Naive thymus-derived CD4-positive, alpha-beta T cell (primary cell): ENCODE results near the gene EGFLAM. TPM values are rescaled to one million over a fixed set of nuclear protein-coding genes. Genes with fewer than 3 reads are reported as not detected.

Source experiments
- ATAC-seq: fragments of 150-1000 bp; cut with Tn5 transposase; 2 replicates; pipeline ENCODE4 v1.10.0; 2021; ENCODE audit warnings: mild to moderate bottlenecking, moderate library complexity
- CTCF ChIA-PET: fragments of 350-600 bp; sonication (Branson Sonifier 250); formaldehyde crosslinking; loops from one replicate; lab custom pipeline; 2021; ENCODE audit warnings: antibody characterized with exemption; lab: Charles Lee
- POLR2A ChIA-PET: fragments of 350-600 bp; sonication (Branson Sonifier 250); formaldehyde crosslinking; loops from one replicate; lab custom pipeline; 2021; ENCODE audit warnings: antibody characterized with exemption, inconsistent platforms; lab: Charles Lee
- DNase-seq, 9 donors: peaks; one replicate each; pipeline versions ENCODE4 v3.0.0 to v3.0.0-alpha.2; 2020 to 2022; ENCODE audit warnings: mixed read lengths in 1 of 9
- H3K27ac ChIP-seq: one replicate; pipeline ENCODE4 v1.7.0; 2013; ENCODE audit warnings: mild to moderate bottlenecking, low read depth, low read length, moderate library complexity
- H3K27me3 ChIP-seq, 2 donors: one replicate each; pipeline ENCODE4 v1.7.0; 2013; ENCODE audit warnings: low read length in 2 of 2, mild to moderate bottlenecking in 2 of 2, moderate library complexity in 2 of 2; ENCODE audit not compliant: control insufficient read depth in 2 of 2, insufficient read depth in 2 of 2
- H3K36me3 ChIP-seq, 3 experiments: 1 replicate in 2 of 3; 2 replicates in 1 of 3; pipeline ENCODE4 v1.7.0; 2013; ENCODE audit warnings: low read length in 3 of 3, mild to moderate bottlenecking in 3 of 3, moderate library complexity in 1 of 3; ENCODE audit not compliant: insufficient read depth in 3 of 3, control insufficient read depth in 2 of 3
- H3K4me1 ChIP-seq, 2 donors: one replicate each; pipeline ENCODE4 v1.7.0; 2013; ENCODE audit warnings: low read length in 2 of 2, mild to moderate bottlenecking in 2 of 2, moderate library complexity in 1 of 2; ENCODE audit not compliant: control insufficient read depth in 2 of 2, insufficient read depth in 2 of 2
- H3K4me3 ChIP-seq: 2 replicates; pipeline ENCODE4 v1.7.0; 2013; ENCODE audit warnings: mild to moderate bottlenecking, low read length
- H3K9me3 ChIP-seq, 3 experiments: 1 replicate in 2 of 3; 2 replicates in 1 of 3; pipeline ENCODE4 v1.7.0; 2013; ENCODE audit warnings: low read length in 3 of 3; ENCODE audit not compliant: control insufficient read depth in 2 of 3
- H3K27ac Mint-ChIP-seq, 9 donors: one replicate each; pipeline ENCODE4 v1.8.0; 2020 to 2022; ENCODE audit warnings: mixed read lengths in 9 of 9, mild to moderate bottlenecking in 8 of 9, moderate library complexity in 5 of 9, inconsistent platforms in 2 of 9
- H3K27me3 Mint-ChIP-seq, 5 donors: one replicate each; pipeline ENCODE4 v1.8.0; 2021 to 2022; ENCODE audit warnings: mixed read lengths in 5 of 5, mild to moderate bottlenecking in 1 of 5
- H3K36me3 Mint-ChIP-seq, 5 donors: one replicate each; pipeline ENCODE4 v1.8.0; 2020 to 2022; ENCODE audit warnings: mixed read lengths in 5 of 5, mild to moderate bottlenecking in 3 of 5, inconsistent platforms in 1 of 5
- H3K4me1 Mint-ChIP-seq, 7 donors: one replicate each; pipeline ENCODE4 v1.8.0; 2020 to 2022; ENCODE audit warnings: mixed read lengths in 7 of 7, mild to moderate bottlenecking in 3 of 7, inconsistent platforms in 1 of 7
- H3K4me3 Mint-ChIP-seq, 10 donors: one replicate each; pipeline ENCODE4 v1.8.0; 2020 to 2022; ENCODE audit warnings: mild to moderate bottlenecking in 10 of 10, mixed read lengths in 10 of 10, moderate library complexity in 6 of 10, inconsistent platforms in 2 of 10
- H3K9me3 Mint-ChIP-seq, 11 donors: one replicate each; pipeline ENCODE4 v1.8.0; 2020 to 2022; ENCODE audit warnings: mixed read lengths in 11 of 11, mild to moderate bottlenecking in 4 of 11, inconsistent platforms in 1 of 11, moderate library complexity in 1 of 11
- intact Hi-C, 2 donors: fragments of 100-400 bp; cut with micrococcal nuclease; formaldehyde crosslinking; loops; one replicate each; pipeline ENCODE4 v1.15.1; 2023
- polyA plus RNA-seq, 2 donors: library from polyadenylated mRNA; unstranded; fragments of 300-500 nt; fragmentation: Illumina TruSeq; gene quantifications; one replicate each; pipeline ENCODE4 v1.2.3, GENCODE V29; 2021
- total RNA-seq, 6 experiments: library from RNA in 5 of 6; stranded (reverse) in 5 of 6; gene quantifications; 1 replicate in 5 of 6; 2 replicates in 1 of 6; pipeline ENCODE4 v1.2.3 and lab custom pipeline; 2021 to 2026

Gene EGFLAM
- total and polyA plus RNA-seq, 7 experiments from 2014 or later = not detected

DNA sequence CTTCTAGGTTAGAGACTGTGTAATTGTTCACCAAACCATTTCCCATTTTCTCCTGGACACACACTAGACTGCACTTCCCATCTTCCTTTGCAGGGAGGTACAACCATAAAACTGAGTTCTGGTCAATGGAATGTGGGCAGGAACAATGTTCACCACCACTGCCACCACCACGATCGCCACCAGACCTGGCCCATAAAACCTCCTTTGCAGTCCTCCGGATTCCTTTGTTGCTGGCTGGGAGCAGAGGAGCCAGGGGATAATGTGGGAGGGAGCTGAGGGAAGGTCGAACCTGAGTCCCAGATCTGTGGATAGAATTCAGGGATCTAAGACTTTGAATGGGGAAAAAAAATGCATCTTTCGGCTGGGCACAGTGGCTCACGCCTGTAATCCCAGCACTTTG lies 29.4 kb upstream of the EGFLAM start:
- no peak overlapping the region for H3K27ac Mint-ChIP-seq
- Histone ChIP-seq H3K9me3 (no peaks in the 10 kb centered on the region), H3K36me3 (no peaks in the 10 kb centered on the region), H3K4me1 (no peaks in the 10 kb centered on the region), H3K27me3 (no peaks in the 10 kb centered on the region), H3K27ac (no peak overlapping the region), H3K4me3 (no peak overlapping the region)
- intact Hi-C loops = no loop called here
- peaks cover 0 to 6% (median under 1%) of the 10 kb centered on the region in 11 donors for H3K9me3 Mint-ChIP-seq
- ATAC-seq (no peak), DNase-seq (no peak)
- H3K36me3 Mint-ChIP-seq = no peaks in the 10 kb centered on the region
- peaks cover 0 to 13% (median 4%) of the 10 kb centered on the region in 5 donors for H3K27me3 Mint-ChIP-seq
- ChIA-PET POLR2A (no interaction called here), CTCF (no interaction called here)
- H3K4me3 Mint-ChIP-seq = no peak overlapping the region
- no peaks in the 10 kb centered on the region for H3K4me1 Mint-ChIP-seq

DNA sequence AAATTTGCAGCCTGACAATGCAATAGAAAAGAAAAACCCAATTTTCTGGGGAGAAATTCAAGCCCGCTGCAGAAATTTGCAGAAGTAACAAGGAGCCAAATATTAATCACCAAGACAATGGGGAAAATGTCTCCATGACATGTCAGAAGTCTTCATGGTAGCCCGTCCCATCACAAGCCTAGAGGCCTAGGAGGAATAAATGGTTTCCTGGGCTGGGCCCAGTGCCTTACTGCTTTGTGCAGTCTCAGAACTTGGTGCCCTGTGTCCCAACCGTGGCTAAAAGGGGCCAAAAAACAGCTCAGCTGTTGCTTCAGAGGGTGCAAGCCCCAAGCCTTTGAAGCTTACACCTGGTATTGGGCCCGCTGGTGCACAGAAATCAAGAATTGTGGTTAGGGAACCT lies 23.6 kb upstream of the EGFLAM start:
- POLR2A ChIA-PET = no interaction called here
- H3K4me1 ChIP-seq = no peaks in the 10 kb centered on the region
- no peak overlapping the region for H3K4me3 Mint-ChIP-seq
- CTCF ChIA-PET = no interaction called here
- H3K27me3 Mint-ChIP-seq = peaks cover 0 to 10% (median 4%) of the 10 kb centered on the region in 5 donors
- no peaks in the 10 kb centered on the region for H3K27me3 ChIP-seq
- no peaks in the 10 kb centered on the region for H3K4me1 Mint-ChIP-seq
- peaks cover 2 to 19% (median 10%) of the 10 kb centered on the region in 11 donors for H3K9me3 Mint-ChIP-seq
- H3K27ac Mint-ChIP-seq = no peak overlapping the region
- intact Hi-C loops = no loop called here
- H3K4me3 ChIP-seq = no peak overlapping the region
- H3K36me3 ChIP-seq = no peaks in the 10 kb centered on the region
- ATAC-seq (no peak), DNase-seq (no peak)
- H3K9me3 ChIP-seq = peaks cover 0 to 4% (median 0%) of the 10 kb centered on the region in 3 experiments
- no peak overlapping the region for H3K27ac ChIP-seq
- no peaks in the 10 kb centered on the region for H3K36me3 Mint-ChIP-seq

DNA sequence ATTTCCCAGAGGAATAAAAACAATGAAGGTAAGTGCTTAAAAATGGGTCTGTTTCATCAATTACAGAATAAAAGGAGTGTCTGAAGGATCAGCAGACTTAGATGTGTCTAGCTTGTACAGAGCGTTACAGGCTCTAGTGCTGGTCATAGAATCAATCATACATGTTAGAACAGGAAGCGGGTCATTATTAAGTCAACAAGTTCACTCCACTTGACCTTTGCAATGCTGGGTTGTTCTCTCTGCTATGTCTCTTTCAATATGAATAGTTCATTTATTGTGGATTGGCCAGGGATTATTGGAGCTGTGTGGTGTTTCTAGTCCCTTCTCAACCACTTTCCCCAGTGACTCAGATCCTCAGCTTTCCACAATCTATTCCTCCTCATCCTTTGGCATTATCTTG lies 20.7 kb upstream of the EGFLAM start:
- no peak overlapping the region for H3K4me3 ChIP-seq
- H3K36me3 ChIP-seq = no peaks in the 10 kb centered on the region
- H3K27me3 Mint-ChIP-seq = peaks cover 0 to 14% (median 9%) of the 10 kb centered on the region in 5 donors
- intact Hi-C loops = no loop called here
- DNase-seq = no peak
- no peaks in the 10 kb centered on the region for H3K4me1 ChIP-seq
- no peak overlapping the region for H3K27ac Mint-ChIP-seq
- no peak overlapping the region for H3K27ac ChIP-seq
- no peaks in the 10 kb centered on the region for H3K36me3 Mint-ChIP-seq
- no peaks in the 10 kb centered on the region for H3K27me3 ChIP-seq
- POLR2A ChIA-PET = no interaction called here
- peaks cover under 1 to 19% (median 10%) of the 10 kb centered on the region in 11 donors for H3K9me3 Mint-ChIP-seq
- no peaks in the 10 kb centered on the region for H3K4me1 Mint-ChIP-seq
- peaks cover 0 to 4% (median 0%) of the 10 kb centered on the region in 3 experiments for H3K9me3 ChIP-seq
- no peak overlapping the region for H3K4me3 Mint-ChIP-seq
- ATAC-seq = no peak
- CTCF ChIA-PET = no interaction called here

DNA sequence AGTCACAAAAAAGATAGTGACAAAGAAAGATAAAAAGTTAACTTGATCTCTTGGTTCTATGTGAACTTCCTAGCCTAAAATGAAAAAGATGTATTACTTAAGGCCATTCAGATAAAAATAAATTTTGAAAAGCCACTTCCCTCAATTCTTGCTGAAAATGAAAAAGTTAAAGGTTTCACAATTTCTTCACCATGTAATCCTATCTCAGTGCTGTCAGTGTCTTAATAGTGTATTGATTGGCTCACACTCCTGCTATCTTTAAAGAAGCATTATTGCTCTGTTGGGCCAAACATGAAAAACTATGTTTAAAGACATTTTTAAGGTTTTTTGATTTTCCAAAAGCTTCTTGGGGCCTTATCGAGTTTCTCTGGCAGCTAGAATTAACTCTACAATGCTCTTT lies 18.1 kb upstream of the EGFLAM start:
- Mint-ChIP-seq H3K9me3 (peaks cover 0 to 10% (median 5%) of the 10 kb centered on the region in 11 donors), H3K4me3 (no peak overlapping the region), H3K36me3 (no peaks in the 10 kb centered on the region), H3K27me3 (peaks cover 3 to 23% (median 17%) of the 10 kb centered on the region in 5 donors), H3K4me1 (no peaks in the 10 kb centered on the region), H3K27ac (no peak overlapping the region)
- DNase-seq (no peak), ATAC-seq (no peak)
- Histone ChIP-seq H3K4me1 (no peaks in the 10 kb centered on the region), H3K9me3 (no peaks in the 10 kb centered on the region), H3K4me3 (no peak overlapping the region), H3K36me3 (no peaks in the 10 kb centered on the region), H3K27ac (no peak overlapping the region), H3K27me3 (no peaks in the 10 kb centered on the region)
- intact Hi-C loops = no loop called here
- POLR2A ChIA-PET = no interaction called here
- CTCF ChIA-PET = no interaction called here

DNA sequence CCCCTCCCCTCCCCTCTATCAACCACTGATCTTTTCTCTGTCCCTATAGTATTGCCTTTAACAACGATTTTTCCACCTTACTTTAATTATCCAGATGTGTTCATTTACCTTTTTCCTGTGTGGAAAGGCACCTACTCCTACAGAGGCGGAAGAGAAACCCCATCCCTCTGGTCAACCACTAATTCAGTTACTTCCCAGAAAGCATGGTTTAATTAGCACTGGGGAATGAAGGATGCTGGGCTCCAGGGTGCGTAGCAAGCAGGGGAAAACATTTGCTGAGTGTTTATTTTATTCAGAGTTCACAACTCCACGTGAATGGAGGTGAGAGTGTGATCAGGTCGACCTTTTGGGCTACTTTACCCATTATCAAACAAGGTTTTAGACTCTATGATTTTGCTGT lies 16.7 kb upstream of the EGFLAM start:
- Histone ChIP-seq H3K27me3 (no peaks in the 10 kb centered on the region), H3K9me3 (no peaks in the 10 kb centered on the region), H3K27ac (no peak overlapping the region), H3K36me3 (no peaks in the 10 kb centered on the region), H3K4me3 (no peak overlapping the region), H3K4me1 (no peaks in the 10 kb centered on the region)
- intact Hi-C loops = no loop called here
- Mint-ChIP-seq H3K4me1 (no peaks in the 10 kb centered on the region), H3K27ac (no peak overlapping the region), H3K9me3 (peaks cover 0 to 4% (median 0%) of the 10 kb centered on the region in 11 donors), H3K27me3 (peaks cover 3 to 34% (median 21%) of the 10 kb centered on the region in 5 donors), H3K36me3 (no peaks in the 10 kb centered on the region), H3K4me3 (no peak overlapping the region)
- POLR2A ChIA-PET = no interaction called here
- no peak for ATAC-seq
- no peak for DNase-seq
- CTCF ChIA-PET = no interaction called here

DNA sequence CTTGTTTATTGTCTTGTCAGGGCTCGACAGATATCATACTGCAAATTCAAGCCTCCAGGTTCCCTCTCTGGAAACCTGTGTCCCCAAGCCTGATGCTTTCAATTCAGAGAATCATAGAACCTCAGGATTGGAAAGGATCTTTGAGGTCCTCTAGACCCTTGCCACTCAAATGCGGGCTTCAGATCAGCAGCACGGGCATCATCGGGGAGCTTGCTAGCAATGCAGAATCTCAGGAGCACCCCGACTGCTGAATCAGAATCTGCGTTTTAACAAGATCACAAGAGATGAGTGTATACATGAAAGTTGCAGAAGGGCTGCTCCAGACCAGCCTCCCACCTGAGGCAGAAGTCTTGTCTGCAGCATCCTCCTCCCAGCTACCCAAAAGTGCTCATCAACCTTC lies 13.1 kb upstream of the EGFLAM start:
- H3K9me3 Mint-ChIP-seq = peaks cover 0 to 2% (median 0%) of the 10 kb centered on the region in 11 donors
- H3K36me3 Mint-ChIP-seq = no peaks in the 10 kb centered on the region
- H3K4me3 Mint-ChIP-seq = no peak overlapping the region
- peaks cover 3 to 48% (median 21%) of the 10 kb centered on the region in 5 donors for H3K27me3 Mint-ChIP-seq
- ChIA-PET CTCF (no interaction called here), POLR2A (no interaction called here)
- no peak overlapping the region for H3K4me3 ChIP-seq
- no peak overlapping the region for H3K27ac ChIP-seq
- H3K4me1 ChIP-seq = no peaks in the 10 kb centered on the region
- no peak overlapping the region for H3K27ac Mint-ChIP-seq
- intact Hi-C loops = no loop called here
- no peaks in the 10 kb centered on the region for H3K4me1 Mint-ChIP-seq
- ATAC-seq (no peak), DNase-seq (no peak)
- no peaks in the 10 kb centered on the region for H3K9me3 ChIP-seq
- no peaks in the 10 kb centered on the region for H3K36me3 ChIP-seq
- H3K27me3 ChIP-seq = no peaks in the 10 kb centered on the region

DNA sequence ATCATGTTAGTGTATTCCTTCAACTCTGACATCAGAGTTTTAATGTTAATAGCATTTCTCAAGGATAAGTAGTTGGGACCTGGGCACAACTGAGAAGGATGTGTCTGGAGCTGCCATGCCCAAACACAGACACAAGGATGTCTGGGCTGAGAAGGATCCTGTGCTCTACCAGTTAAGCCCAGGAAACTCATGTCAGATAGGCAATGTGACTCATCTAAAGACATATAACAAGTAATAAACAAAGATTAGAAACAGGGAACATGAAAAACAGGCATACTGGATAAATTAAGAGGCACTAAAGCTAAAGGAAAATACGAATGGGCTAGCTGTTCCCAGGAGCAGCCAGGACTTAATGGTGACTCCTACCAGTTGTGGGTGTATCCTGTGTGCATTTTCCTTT lies 9.1 kb upstream of the EGFLAM start:
- no peak overlapping the region for H3K4me3 Mint-ChIP-seq
- no peak for DNase-seq
- ATAC-seq = no peak
- no peaks in the 10 kb centered on the region for H3K4me1 Mint-ChIP-seq
- H3K9me3 Mint-ChIP-seq = peaks cover 0 to 23% (median 5%) of the 10 kb centered on the region in 11 donors
- Histone ChIP-seq H3K9me3 (no peaks in the 10 kb centered on the region), H3K36me3 (no peaks in the 10 kb centered on the region), H3K27ac (no peak overlapping the region), H3K4me1 (no peaks in the 10 kb centered on the region), H3K4me3 (no peak overlapping the region), H3K27me3 (no peaks in the 10 kb centered on the region)
- CTCF ChIA-PET = interaction anchor here (1.4 kb wide), 1 partner anchor 11 kb away, joined by 4 read pairs; no protein-coding TSS in a partner anchor
- peaks cover 5 to 59% (median 43%) of the 10 kb centered on the region in 5 donors for H3K27me3 Mint-ChIP-seq
- H3K36me3 Mint-ChIP-seq = no peaks in the 10 kb centered on the region
- POLR2A ChIA-PET = no interaction called here
- no peak overlapping the region for H3K27ac Mint-ChIP-seq
- intact Hi-C loops = no loop called here
